GM12878 (cell line): ENCODE results near the gene COL17A1. TPM values are rescaled to one million over a fixed set of nuclear protein-coding genes. Genes with fewer than 3 reads are reported as not detected.

ENCODE experiments used
- ATAC-seq: fragments of 200-7000 bp; cut with Tn5 transposase; 3 replicates; pipeline ENCODE4 v1.9.1; 2020; ENCODE audit warnings: mild to moderate bottlenecking, moderate library complexity
- BruUV-seq: library from RNA; stranded (reverse); fragments of 400-500 nt; replicated peaks from 2 replicates; lab custom pipeline; 2021; lab: Mats Ljungman, UMichigan
- CTCF ChIA-PET: fragments of 300-600 bp; sonication (Branson Sonifier 250); formaldehyde crosslinking; extraction: SDS; loops from one replicate; lab custom pipeline; 2021; ENCODE audit warnings: inconsistent platforms; lab: Yijun Ruan, JAX
- POLR2A ChIA-PET: fragments of 350-600 bp; formaldehyde crosslinking; extraction: SDS; loops from one replicate; lab custom pipeline; 2021; ENCODE audit warnings: inconsistent platforms; lab: Charles Lee
- RAD21 ChIA-PET: fragments of 300-600 bp; sonication (Branson Sonifier 250); formaldehyde crosslinking; loops from one replicate; lab custom pipeline; 2023; ENCODE audit warnings: antibody characterized with exemption; ENCODE audit not compliant: unreplicated experiment; lab: Charles Lee
- SMC1A ChIA-PET: fragments of 300-600 bp; sonication (Branson Sonifier 250); formaldehyde crosslinking; loops from one replicate; lab custom pipeline; 2023; ENCODE audit not compliant: unreplicated experiment, uncharacterized antibody; lab: Charles Lee
- DNase-seq: peaks from one replicate; pipeline ENCODE4 v3.0.0-alpha.2; 2011; ENCODE audit warnings: low read depth, low spot score
- FAIRE-seq: peaks from 3 replicates; lab custom pipeline; 2011; peaks lifted over from hg19 to GRCh38; lab: Jason Lieb, UNC
- H2AFZ ChIP-seq: 2 replicates; pipeline ENCODE4 v1.6.0; 2011; ENCODE audit warnings: low read depth, low read length, control low read depth; ENCODE audit not compliant: control insufficient read depth
- H3K27ac ChIP-seq: 2 replicates; pipeline ENCODE4 v1.5.1; 2011; ENCODE audit warnings: control low read depth; ENCODE audit not compliant: control insufficient read depth, insufficient read depth
- H3K27me3 ChIP-seq, 2 experiments: replicated peaks in 1 of 2; 2 replicates each; pipeline versions ENCODE4 v1.6.0 to v1.6.1; 2011; ENCODE audit warnings: low read length in 1 of 2; ENCODE audit not compliant: control insufficient read depth in 2 of 2, insufficient read depth in 2 of 2
- H3K36me3 ChIP-seq, 2 experiments: 2 replicates each; pipeline ENCODE4 v1.5.1; 2011; ENCODE audit warnings: low read length in 1 of 2; ENCODE audit not compliant: control insufficient read depth in 2 of 2, insufficient read depth in 2 of 2
- H3K4me1 ChIP-seq: 2 replicates; pipeline ENCODE4 v1.6.1; 2011; ENCODE audit warnings: mild to moderate bottlenecking, low read length, moderate library complexity, mixed read lengths; ENCODE audit not compliant: control insufficient read depth, insufficient read depth
- H3K4me2 ChIP-seq: 2 replicates; pipeline ENCODE4 v1.6.0; 2011; ENCODE audit warnings: control low read depth; ENCODE audit not compliant: control insufficient read depth, insufficient read depth
- H3K4me3 ChIP-seq: fragments of 200-600 bp; sonication (generic); 2 replicates; pipeline ENCODE4 v1.5.1; 2016
- H3K79me2 ChIP-seq: 2 replicates; pipeline ENCODE4 v1.6.0; 2011; ENCODE audit warnings: low read length; ENCODE audit not compliant: control insufficient read depth, insufficient read depth
- H3K9ac ChIP-seq: 2 replicates; pipeline ENCODE4 v1.8.0; 2011; ENCODE audit warnings: low read length, control low read depth, mixed read lengths; ENCODE audit not compliant: control insufficient read depth, insufficient read depth
- H3K9me3 ChIP-seq: replicated peaks from 3 replicates; pipeline ENCODE4 v1.5.1; 2011; ENCODE audit warnings: mild to moderate bottlenecking, low read length; ENCODE audit not compliant: control insufficient read depth, insufficient read depth
- H4K20me1 ChIP-seq: 2 replicates; pipeline ENCODE4 v1.6.0; 2011; ENCODE audit not compliant: control insufficient read depth, insufficient read depth
- RAD51 ChIP-seq: fragments of 450-650 bp; IDR thresholded peaks from 2 replicates; pipeline ENCODE4 v1.6.1; 2016; ENCODE audit warnings: moderate library complexity, mild to moderate bottlenecking, inconsistent platforms
- SMC3 ChIP-seq: IDR thresholded peaks from 2 replicates; pipeline ENCODE4 v1.6.1; 2011; ENCODE audit warnings: low read length, improper control_type of control experiment, borderline replicate concordance
- WGBS: methylation state at CpG from one replicate; pipeline ENCODE4 v1.1.6; 2016; ENCODE audit warnings: low lambda C conversion rate; ENCODE audit not compliant: insufficient replicate concordance, insufficient coverage; ENCODE audit errors: missing lambda C conversion rate; 5-methylcytosine and 5-hydroxymethylcytosine counted together
- in situ Hi-C: fragments of 300-500 bp; cut with MboI; formaldehyde crosslinking; loops from 9 replicates; pipeline ENCODE4 v1.14.3; 2018; ENCODE audit warnings: mixed read lengths
- intact Hi-C: fragments of 100-400 bp; cut with micrococcal nuclease; formaldehyde crosslinking; loops from one replicate; pipeline ENCODE4 v1.14.2; 2022; ENCODE audit not compliant: unreplicated experiment
- polyA plus RNA-seq, 11 experiments: library from polyadenylated mRNA; depleted of rRNA in 4 of 11; unstranded in 6 of 11; stranded (reverse) in 5 of 11; fragments of >200 nt; fragmentation: Nextera tagmentation in 4 of 11; fragmentation: Illumina TruSeq in 1 of 11; extraction: Ambion mirVana in 4 of 11; extraction: Trizol in 1 of 11; gene quantifications; 1 replicate in 1 of 11; 2 replicates in 10 of 11; pipeline versions ENCODE4 v1.2.1 to v1.2.3, GENCODE V29; 2011 to 2016; ENCODE audit warnings: inconsistent platforms in 2 of 11, missing spikeins in 2 of 11, low read depth in 1 of 11
- total RNA-seq, 4 experiments: library from RNA; depleted of rRNA in 3 of 4; stranded (reverse); fragments of >200 nt in 3 of 4; fragmentation: Illumina TruSeq in 1 of 4; extraction: Trizol in 1 of 4; gene quantifications; 2 replicates each; pipeline versions ENCODE4 v1.2.1 to v1.2.3, GENCODE V29; 2013 to 2021
- TF ChIP-seq, protein P1 (sequence below): fragments of 450-650 bp; formaldehyde crosslinking; IDR thresholded peaks from 2 replicates; pipeline ENCODE4 v1.5.0; 2022; ENCODE audit warnings: mild to moderate bottlenecking, missing genetic modification characterization

The COL17A1 gene
- total and polyA plus RNA-seq, 10 of the 15 experiments (the other 5 are each of a cell fraction or from before 2014, with no cell fraction given): 0.08 to 0.22 TPM; not detected in 8

DNA sequence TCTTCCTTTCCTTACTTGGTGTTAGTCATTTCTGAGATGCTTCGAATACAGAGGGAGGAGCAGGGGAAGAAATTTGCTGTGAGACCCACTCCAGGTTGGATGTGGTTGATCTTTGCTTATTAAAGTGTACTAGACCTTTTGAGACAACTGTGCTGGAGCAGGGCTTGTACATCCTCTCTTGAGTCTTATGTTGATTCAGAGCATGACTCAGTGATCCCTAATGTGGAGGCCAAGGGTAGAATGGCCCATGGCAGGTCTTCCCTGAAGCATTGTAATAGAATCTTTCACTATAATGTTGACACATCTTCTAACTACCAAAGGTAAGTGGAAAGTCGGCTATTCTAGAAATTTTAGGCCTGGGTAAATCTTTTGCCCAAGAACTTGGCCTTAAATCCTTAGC is 19.2 kb upstream of the COL17A1 start:
- H3K9ac ChIP-seq: no peak overlapping the region
- 69% methylated on average over 2 of the region's 2 CpGs for WGBS
- no peak overlapping the region for H3K4me3 ChIP-seq
- TF ChIP-seq, protein P1, sequence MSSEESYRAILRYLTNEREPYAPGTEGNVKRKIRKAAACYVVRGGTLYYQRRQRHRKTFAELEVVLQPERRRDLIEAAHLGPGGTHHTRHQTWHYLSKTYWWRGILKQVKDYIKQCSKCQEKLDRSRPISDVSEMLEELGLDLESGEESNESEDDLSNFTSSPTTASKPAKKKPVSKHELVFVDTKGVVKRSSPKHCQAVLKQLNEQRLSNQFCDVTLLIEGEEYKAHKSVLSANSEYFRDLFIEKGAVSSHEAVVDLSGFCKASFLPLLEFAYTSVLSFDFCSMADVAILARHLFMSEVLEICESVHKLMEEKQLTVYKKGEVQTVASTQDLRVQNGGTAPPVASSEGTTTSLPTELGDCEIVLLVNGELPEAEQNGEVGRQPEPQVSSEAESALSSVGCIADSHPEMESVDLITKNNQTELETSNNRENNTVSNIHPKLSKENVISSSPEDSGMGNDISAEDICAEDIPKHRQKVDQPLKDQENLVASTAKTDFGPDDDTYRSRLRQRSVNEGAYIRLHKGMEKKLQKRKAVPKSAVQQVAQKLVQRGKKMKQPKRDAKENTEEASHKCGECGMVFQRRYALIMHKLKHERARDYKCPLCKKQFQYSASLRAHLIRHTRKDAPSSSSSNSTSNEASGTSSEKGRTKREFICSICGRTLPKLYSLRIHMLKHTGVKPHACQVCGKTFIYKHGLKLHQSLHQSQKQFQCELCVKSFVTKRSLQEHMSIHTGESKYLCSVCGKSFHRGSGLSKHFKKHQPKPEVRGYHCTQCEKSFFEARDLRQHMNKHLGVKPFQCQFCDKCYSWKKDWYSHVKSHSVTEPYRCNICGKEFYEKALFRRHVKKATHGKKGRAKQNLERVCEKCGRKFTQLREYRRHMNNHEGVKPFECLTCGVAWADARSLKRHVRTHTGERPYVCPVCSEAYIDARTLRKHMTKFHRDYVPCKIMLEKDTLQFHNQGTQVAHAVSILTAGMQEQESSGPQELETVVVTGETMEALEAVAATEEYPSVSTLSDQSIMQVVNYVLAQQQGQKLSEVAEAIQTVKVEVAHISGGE (CRISPR knock-in tag): no peak
- TF ChIP-seq SMC3: no peak
- no peak for TF ChIP-seq RAD51
- no peaks in the 10 kb centered on the region for H3K27me3 ChIP-seq
- no TSS peak for BruUV-seq
- intact Hi-C loops: no loop called here
- no peak overlapping the region for H3K27ac ChIP-seq
- no peak overlapping the region for H2AFZ ChIP-seq
- SMC1A ChIA-PET: interaction anchor here (1.0 to 2.7 kb wide), 3 partner anchors 15 to 79 kb away, joined by 3 to 19 read pairs (median 6); partner anchors contain the start of gene SFR1
- RAD21 ChIA-PET: interaction anchor here (2.5 kb wide), 1 partner anchor 17 kb away, joined by 9 read pairs; the partner anchor contains the start of gene SFR1
- H3K79me2 ChIP-seq: no peaks in the 10 kb centered on the region
- POLR2A ChIA-PET: interaction anchor here (1.4 kb wide), 2 partner anchors 10 to 137 kb away, joined by 3 read pairs; no protein-coding TSS in a partner anchor
- in situ Hi-C loops: no loop called here
- no peaks in the 10 kb centered on the region for H3K36me3 ChIP-seq
- H4K20me1 ChIP-seq: no peaks in the 10 kb centered on the region
- ATAC-seq: no peak
- H3K4me1 ChIP-seq: no peaks in the 10 kb centered on the region
- no peak for DNase-seq
- FAIRE-seq: no peak
- no peaks in the 10 kb centered on the region for H3K9me3 ChIP-seq
- no peak overlapping the region for H3K4me2 ChIP-seq
- CTCF ChIA-PET: interaction anchor here (1.4 to 1.9 kb wide), 2 partner anchors 11 to 16 kb away, joined by 3 to 8 read pairs; no protein-coding TSS in a partner anchor
